Stimulated activated CD4-positive, alpha-beta T cell treated with anti-CD3 and anti-CD28 coated beads, TNF-alpha, amount 100 ng/mL, for 24 hours (primary cell): ENCODE results near the gene SLC12A8.

ENCODE experiments used
- DNase-seq, 3 experiments: peaks; one replicate each; pipeline ENCODE4 v3.0.0-alpha.2; 2020; ENCODE audit warnings: low read depth in 3 of 3

Gene SLC12A8

GRCh38 chr3:125219261-125219701 lies 6.7 kb upstream of the SLC12A8 start:
- DNase-seq: no peak

GRCh38 chr3:125214738-125215137 lies 2.2 kb upstream of the SLC12A8 start:
- no peak for DNase-seq

- no peak for DNase-seq
Observed at GRCh38 chr3:125213946-125214542, 1.5 kb upstream of the SLC12A8 start.

GRCh38 chr3:125213364-125213755 lies 812 bp upstream of the SLC12A8 start:
- no peak for DNase-seq

DNA sequence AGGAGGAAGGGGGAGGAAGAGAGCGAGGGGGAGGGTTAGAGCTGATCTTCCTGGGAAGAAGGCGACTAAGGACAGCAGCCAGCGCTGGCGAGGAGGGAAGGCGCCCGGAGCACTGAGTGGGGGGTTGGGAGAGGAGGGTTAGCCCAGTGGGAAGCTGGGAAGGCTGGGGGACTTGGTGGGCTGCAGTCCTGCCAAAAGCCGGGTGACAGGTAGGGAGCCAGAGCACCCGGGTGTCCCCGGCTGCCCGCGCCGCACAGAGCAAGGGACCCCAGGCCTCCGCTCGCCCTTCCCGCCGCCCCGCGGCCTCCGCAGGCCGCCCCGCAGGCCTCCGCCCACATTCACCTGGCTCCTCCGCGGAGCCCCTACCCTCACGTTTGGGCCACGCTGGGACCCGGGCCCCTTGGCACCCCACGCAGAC lies 448 bp downstream of the SLC12A8 start:
- DNase-seq: no peak

GRCh38 chr3:125211523-125212090 lies 941 bp downstream of the SLC12A8 start:
- no peak for DNase-seq

GRCh38 chr3:125207949-125208568 lies 4.5 kb downstream of the SLC12A8 start:
- no peak for DNase-seq

DNA sequence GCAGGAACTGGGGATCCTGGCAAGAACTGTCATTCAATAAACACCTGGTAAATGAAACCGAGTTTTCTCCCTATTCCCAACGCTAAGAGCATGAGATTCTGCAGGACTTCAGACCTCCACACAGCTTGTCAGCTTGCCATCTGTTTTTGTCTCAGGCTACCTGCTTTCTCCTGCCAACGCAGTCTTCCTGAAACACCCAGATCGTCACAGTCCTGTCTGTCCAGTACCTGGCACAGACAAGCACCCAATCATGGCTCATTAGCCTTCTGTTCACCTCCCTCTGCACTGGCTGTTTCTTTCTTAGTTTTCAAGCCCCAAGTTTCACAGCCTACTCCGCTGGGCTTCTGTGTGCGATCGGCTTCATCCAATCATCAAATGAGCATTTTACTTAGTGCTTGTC lies 5.0 kb downstream of the SLC12A8 start:
- no peak for DNase-seq

DNA sequence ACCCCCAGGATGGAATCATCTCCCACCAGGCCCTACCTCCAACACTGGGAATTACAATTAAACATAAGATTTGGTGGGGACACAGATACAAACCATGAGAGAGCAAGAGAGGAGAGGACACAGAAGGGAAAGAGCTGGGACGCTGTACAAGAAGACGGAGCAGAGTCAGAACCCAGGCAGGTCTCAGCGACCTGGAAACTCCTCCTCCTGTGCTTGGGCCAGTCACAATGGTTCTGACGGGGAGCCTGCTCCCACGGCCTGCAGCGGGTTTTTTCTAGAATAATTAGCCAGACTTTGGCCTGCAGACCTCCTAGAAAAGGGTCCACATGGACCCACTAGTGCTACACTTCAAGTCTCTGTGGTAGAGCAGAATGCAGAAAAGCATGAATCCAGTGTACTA lies 5.6 kb downstream of the SLC12A8 start:
- DNase-seq: no peak

- DNase-seq: no peak
Observed at GRCh38 chr3:125203731-125204130, 8.8 kb downstream of the SLC12A8 start.

DNA sequence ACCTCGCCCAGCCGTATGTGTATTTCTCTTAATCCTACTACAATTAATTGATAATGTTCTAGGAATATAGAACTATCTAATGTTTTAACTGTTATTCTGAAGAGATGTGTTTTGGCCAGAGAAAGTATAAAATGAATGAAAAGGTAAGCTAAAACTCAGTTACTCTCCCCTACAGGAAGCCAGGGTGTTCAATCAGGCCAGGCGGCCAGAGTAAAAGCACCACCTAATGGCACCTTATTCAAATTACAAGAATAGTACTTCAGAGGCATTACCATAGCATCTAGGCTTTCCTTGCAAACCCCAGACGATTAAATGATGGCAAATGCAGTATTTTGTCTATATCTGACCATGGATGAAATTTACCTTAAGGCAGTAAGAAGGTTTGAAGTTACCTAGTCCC lies 10.4 kb downstream of the SLC12A8 start:
- DNase-seq: no peak

DNA sequence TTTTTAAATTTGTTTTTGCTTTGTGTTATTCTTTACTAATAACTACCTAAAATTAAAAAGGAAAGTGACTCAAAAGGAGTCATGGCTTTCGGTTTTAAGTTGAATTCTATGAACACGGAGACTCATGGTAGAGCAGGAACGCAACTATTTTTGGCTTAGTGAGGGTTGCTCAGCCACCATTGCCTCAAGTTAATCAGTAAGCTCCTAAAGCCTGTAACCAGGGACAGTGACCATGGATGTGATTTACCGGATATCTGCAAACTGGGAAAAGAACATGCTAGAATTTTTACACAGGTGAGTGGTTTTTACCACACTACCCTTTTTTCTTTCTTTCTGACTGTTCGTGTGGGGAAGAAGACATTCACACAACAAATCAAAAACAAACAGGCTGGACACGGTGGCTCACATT lies 11.8 kb downstream of the SLC12A8 start:
- no peak for DNase-seq

DNA sequence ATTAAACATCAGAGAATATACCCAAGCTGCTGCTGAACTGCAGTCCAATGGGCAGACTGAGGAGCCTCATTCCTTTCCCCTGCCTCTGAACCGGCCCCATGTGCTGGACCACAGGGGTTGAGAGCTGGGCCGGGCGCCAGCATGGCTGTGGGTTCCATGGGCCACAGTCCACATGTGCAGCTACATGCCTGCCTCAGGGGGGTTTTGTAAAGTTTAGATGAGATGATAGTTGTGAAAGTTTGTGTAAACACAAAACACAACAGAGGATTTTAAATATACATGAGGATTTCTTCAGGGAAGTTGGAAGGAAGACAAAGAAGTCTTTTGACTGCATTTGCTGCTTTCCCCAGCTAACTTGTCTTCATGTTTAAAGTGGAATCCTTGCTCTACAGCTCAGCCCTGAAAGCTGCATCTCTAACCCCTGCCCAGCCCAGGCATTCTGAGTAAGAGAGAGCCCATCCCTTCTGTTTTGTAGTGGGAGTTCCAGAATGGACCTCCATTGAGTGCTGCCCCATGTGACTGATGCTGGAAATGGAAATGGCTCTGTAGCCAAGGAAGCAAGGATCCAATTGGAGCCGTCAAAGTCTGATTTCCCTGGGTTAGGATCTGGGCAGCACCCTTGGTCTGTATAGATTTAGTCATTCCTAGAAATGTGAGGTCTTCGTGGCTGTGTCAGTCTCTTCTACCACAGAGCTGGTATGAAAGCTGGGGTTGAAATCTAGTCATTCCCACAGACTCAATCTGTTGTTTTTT lies 17.5 kb downstream of the SLC12A8 start:
- no peak for DNase-seq

DNA sequence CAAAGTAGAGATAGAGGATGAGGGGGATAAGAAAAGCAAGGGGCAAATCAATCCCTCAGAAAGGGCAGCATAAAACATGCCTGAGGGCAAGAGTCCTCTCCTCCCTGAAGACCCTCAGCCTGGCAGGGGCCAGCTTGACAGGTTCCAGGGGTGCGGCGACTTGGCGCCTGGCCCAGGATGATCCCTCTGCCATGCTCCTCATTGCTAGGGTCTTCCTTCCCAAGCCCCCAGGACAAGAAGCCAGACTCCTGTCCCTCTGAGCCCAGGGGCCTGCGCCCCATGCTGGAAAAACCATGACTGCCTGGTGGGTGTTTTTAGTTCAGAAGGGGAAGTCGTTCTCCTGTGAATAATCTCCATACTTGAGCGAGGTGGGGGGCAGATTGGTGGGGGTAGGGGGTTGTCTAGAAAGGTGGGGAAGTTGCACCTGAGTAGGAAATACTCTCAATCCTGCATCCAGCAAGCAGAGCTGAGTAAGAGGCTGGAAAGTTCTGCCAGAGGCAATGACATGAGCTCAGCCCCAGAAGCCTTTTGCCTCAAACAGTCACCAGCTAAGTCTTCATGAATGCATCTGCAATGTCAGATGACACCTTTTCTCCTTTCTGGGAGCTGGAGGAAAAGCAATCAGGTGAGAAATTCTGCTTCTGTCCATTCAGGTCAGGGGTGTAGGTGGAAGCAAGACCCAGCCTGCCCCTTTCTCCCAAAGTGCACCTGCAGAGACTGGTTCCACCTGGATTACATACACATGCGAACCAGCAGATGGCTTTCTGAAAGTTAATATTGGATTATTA lies 18.3 kb downstream of the SLC12A8 start:
- no peak for DNase-seq

DNA sequence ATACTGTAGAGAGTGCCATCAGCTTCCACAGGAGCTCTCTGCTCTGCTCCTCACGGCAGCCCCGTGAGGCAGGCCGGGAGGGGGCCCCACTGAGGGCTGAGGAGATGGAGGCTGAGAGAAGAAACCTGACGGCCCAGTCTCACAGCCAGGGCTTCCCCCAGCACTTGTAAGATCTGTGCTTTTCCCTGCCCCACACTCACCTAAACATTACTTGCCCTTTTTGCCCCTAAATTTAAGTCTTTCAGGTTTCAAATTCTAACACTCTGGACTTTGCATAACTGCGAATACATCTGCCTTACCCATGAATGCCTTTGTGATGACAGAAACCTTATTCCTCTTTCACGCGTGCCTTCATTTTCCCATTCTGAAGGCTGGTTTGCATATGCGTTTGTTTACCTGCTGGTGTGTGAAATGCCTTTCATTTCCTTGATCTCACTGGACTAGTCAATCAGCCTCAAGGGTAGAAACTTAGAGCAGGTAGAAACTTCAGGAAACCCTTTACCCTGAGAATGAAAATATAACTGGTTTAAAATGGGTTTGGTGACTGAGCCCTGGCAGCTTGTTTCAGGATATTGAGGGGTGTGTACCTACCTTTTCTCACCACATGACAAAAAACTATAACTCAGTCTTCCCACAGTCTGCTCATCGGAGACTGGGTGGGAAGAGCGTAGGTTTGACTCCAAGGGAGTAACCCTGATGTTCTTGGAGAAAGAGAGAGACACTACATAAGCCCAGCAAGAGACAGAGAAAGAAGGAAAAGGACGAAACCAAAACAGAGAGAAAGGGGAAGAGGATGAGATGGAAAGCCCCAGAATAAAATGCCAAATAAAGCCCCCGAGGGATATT lies 20.1 kb downstream of the SLC12A8 start:
- DNase-seq: no peak

DNA sequence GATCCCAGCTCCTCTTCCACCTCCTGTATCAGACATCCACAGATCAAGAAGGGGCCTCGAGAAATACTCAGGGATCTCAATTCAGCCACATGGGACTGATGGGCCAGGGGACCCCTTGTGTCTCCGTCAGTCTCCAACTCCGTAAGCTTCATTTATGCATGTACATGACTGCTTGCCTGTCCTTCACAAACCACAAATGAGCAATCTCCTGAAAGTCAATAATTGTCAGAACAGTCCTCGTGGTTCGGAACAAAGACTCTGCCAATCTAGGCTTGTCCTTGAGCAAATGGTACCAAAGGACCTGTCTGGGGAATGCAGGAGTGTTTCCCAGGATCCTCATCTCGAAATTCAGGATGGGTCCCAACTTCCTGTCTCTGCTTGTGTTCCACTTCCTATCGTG lies 20.8 kb downstream of the SLC12A8 start:
- no peak for DNase-seq

DNA sequence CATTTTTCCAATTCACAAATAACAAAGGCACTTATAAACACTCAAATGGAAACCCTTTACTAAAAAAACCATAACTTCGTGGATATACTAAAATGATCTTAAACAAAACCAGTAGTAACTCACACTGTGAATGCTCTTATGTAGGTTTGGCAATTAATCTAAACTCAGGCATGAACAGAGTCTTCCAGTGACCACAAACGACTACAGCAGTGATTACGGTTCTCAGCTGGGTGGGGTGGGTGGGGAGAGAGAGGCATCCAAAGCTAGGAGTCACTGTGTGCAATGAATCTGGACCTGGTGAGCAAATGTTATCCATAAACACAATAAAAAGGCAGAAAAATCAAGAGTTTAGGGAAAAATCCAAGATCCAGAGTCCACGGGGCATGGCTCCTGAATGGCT lies 21.3 kb downstream of the SLC12A8 start:
- no peak for DNase-seq

DNA sequence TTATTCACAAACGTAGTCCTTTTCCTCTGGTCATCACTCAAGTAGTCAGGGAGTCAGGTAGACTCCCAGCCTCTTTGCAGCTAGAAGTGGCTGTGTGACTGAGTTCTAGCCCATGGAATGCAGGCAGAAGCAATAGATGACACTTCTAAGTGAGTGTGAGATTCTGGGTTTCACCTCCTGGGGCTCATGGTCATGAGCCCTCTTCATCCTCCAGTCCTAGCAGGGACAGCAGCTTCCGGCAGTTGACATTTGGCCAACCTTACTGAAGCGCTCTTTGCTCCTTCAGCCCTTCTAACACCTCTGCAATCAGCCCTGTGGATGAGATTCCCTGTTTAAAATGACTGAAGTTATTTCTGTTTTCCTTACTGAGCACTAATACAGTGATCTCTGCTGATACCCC lies 21.8 kb downstream of the SLC12A8 start:
- no peak for DNase-seq

GRCh38 chr3:125189378-125190165 lies 23.0 kb downstream of the SLC12A8 start:
- no peak for DNase-seq

DNA sequence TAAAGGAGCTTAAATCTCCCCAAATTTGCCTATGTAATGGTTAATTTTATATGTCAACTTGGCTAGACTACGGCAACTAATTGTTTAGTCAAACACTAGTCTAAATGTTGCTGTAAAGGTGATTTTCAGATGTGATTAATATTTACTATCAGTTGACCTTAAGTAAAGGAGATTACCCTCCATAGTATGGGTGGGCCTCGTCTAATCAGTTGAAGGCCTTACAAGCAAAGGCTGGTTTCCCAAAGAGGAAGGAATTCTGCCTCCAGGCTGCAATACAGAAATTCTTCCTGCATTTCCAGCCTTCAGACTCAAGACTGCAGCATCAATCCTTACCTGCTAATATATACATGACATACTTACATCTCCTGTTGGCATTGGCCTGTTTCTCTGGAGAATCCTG lies 23.6 kb downstream of the SLC12A8 start:
- no peak for DNase-seq
